GM19467 (cell line): ENCODE measurements around the gene GRID1.

Experiments used
- ATAC-seq: cut with Tn5 transposase; IDR thresholded peaks from one replicate; pipeline ENCODE4 v1.9.1; 2021; ENCODE audit warnings: mild to moderate bottlenecking, moderate library complexity; ENCODE audit not compliant: unreplicated experiment

Gene GRID1

DNA sequence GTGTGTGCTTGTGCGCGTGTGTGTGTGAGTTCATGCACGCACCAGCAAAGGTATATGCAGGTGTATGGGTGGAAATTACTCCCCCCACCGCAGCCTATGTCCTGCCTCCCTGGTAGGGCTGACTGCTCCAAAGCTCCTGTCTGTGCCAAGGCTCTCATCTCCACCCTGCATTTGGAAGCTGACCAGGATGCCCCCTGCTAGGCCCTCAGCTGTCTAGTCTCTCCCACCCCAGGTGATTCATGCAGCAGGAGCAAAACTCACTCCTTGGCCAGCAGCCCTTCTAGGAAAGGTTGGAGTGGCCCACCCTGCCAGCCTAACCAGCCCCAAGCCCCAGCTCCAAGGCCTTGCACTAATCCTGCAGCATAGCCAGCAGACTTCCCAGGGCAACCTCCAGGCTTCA, 148.4 kb downstream of the GRID1 start:
- ATAC-seq = no peak

DNA sequence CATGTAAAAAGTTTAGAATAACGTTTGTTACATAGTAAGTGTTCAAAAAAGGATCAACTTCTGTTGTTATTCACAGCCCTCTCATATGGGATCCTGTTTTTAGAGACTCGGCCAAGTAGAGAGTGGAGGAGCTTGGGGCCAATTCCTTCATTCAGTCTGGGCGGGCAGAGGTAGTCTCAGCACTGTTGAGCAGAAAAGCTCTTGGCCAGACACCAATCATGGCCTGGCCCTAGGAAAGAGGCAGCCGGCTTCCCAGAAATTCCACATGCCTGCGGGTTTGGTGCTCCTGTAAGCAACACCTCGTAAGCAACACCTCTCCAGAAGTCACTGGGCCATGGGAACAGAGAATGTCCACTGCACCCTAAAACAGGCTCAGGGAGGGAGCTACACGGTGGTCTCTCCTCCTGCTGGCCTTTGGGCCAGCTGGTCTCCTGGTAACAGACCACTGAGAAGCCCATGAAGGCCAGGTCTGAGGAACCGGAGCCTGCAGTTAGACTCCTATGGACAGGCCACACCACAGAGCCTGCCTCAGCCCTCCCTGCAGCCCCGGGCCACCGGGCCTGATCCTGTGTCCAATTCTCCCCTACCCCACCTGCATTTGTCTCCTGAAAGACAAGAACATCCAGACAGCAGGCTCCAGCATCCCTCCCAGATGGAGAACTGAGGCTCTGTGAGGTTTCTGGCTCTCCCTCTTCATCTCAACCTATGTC, 149.1 kb downstream of the GRID1 start:
- no peak for ATAC-seq

DNA sequence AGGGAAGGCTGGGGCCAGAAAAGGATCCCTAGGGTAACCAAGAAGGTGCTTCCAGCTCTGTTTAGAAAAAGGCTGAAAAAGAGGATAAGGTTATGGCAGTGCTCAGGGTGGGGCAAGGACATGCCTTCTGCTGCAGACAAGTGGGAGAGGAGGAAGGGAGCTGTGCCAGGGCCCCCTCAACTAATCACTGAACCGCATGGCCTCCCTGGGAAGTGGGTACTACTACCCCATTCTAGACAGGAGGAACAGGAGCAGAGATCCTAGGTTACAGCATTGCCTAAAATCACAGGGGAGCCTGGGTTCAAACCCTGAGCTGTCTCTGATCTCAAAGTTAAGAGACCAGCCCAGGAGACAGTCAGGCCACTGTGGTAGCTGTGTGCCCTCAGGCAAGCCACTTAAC, 149.7 kb downstream of the GRID1 start:
- no peak for ATAC-seq

DNA sequence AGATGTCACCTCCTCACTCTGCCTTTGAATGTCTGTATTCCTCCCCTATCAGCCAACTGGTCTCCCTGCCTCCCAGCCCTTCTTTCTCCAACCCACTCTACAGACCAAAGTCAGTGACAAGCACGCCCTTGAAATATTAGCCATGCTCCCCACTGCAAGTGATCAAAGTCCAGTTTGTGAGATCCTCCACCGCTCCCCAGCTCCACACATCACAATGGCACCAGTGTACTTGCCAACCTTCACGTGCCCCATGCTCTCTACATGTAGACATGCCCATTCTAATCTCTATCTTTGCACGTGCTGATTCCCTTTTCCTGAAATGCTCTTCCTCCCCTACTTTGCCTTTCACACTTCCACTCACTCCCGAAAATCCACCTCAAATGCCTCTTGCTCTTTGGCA, 150.9 kb downstream of the GRID1 start:
- no peak for ATAC-seq

DNA sequence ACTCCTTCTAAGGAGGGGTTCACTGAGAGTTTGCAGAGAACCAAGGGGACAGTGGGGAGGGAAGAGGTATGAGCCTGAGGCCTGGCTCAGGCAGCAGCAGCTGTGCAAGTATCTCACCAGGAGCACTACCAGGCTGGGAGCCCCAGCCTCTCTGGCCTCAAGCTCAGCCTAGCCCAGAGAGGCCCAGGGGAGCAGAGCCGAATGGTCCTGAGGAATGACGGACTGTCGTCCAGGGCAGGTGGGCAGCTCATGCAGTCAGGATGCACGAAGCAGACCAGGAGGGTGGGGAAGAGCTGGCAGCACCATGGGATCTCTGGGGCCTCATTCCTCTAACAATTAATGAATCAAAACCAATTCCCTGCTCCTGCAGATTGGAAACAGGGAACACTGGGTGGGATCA, 151.5 kb downstream of the GRID1 start:
- no peak for ATAC-seq

DNA sequence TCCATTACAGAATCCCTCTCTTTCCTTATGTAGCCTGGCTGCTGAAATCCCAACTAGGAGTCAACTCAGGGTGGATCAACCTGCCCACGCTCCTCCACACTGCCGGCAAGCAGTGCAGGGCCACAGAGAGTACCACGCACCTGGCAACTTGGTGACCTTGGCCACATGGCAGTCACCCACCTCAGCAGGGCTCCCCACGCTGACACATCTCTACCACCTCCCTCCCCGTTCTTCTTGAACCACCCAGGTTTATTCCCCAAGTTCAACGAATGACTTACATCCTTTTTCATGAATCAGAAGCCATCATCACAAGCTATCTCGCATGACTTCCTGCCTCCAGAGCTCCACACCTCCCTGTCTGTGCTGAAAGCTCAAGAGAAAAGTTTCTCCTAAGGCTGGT, 153.4 kb downstream of the GRID1 start:
- ATAC-seq = no peak

DNA sequence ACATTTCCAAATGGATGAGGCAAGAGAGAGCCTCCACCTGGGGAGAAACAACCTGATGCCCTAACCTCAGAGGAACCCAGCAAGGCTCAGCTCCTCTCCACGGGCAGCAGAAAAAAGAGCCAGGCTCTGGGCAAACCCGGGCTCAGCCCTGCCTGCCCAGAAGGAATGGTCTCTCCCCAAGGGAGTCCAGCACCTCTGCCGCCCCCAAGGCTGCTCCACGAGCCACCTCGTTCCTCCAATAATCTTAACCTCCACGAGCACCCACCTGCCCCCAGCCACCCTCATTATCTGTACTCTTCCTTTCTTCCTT, 154.2 kb downstream of the GRID1 start:
- no peak for ATAC-seq

DNA sequence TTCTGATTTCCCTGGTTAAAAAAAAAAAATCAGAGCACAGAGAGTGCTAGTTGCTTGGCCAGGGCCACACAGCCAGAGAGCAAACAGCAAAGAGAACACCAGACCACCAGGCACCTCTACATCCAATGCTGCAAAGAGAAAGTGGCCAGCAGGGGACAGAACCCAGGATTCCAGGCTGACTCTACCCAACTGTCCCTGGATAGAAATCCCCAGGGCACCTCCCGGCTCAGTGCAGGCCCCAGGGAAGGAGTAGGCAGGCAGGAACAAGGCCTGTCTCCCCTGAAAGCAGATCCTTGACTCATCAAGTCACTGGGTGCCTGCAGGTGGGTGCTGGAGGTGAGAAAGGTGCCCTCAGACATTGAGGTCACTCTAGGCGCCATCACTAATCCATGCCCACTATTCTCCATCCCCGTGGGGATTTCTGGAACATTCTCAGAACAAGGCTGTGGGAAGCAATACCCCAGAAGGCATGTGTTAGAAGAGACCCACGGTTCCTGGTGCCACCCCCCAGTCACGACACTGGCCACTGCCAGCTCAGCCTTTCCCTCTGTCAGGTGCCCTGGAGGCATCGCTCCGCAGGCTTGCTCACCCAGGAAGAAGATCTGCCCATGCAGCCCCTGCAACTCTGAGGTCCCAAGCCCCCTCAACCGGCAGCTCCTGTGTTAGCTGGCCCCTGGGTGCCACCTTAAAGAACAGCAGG, 154.8 kb downstream of the GRID1 start:
- ATAC-seq = no peak

DNA sequence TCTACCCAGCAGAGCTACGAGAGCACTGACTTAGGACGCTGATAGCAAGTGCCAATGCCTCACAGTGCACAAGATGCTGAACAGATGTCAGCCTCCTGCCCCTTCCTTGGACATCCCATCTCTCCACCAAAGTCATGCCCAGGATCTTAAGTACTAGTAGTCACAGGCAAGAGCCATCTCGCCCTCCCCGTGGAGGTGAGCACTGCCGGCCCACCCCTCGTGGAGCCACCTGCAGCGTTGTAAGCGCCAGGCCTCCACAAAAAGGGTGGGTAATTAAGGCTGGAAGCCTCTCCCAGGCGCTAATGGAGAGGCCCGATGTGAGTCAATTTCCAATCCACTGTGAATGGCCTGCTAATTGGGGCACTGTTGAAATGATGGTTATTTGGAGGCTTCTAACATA, 156.2 kb downstream of the GRID1 start:
- ATAC-seq = no peak

DNA sequence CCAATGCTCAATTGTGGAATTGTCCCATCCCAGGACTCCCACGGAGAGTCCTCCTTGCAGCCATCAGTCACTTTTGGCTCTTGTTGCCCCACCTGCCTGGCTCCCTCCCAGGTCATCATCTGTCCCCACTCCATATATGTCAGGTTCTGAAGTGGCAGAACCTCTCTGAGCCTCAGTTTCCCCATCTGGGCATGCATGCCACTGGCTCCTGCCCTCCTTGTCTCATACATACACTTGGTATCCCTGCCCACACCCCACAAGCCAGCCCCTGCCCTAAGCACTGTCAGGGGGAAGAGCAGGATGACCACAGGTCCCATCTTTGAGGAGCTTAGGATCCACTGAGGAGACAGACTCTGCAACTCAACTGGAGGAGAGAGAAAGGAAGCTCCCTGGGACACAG, 156.9 kb downstream of the GRID1 start:
- ATAC-seq = no peak

DNA sequence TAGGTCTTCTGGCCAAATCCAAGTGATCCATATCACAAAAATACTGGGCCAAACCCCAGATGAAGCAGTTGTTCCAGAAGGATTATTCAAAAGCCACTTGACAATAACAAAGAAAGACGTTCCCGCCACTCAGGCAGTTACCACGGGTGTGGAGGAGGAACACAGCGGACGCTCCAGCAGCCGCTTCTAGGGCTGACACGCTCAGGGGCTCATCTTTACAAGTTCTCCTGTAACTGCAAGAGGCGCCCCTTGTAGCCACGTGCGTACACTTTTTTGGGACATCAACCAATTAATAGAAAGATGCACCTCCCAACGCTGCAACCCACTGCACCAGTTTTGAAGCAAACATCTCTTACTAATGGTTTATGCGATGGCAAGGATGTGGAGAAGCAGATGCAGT, 159.4 kb downstream of the GRID1 start:
- no peak for ATAC-seq

DNA sequence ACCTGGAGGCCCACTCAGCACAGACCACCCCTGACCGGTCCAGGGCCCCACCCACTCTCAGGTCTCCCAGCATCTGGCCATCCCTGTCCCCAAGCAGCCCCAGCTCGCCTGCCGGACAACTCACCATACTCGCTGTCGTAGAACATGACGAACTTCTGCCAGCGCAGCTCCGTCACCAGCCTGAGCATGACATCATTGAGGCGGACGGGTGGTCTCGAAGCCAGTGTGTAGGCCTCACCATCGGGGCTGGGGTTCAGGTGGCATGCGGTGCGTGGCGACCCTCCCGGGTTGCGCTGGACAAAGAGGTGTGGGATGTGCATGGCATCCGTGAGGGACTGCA, 160.4 kb downstream of the GRID1 start:
- no peak for ATAC-seq

DNA sequence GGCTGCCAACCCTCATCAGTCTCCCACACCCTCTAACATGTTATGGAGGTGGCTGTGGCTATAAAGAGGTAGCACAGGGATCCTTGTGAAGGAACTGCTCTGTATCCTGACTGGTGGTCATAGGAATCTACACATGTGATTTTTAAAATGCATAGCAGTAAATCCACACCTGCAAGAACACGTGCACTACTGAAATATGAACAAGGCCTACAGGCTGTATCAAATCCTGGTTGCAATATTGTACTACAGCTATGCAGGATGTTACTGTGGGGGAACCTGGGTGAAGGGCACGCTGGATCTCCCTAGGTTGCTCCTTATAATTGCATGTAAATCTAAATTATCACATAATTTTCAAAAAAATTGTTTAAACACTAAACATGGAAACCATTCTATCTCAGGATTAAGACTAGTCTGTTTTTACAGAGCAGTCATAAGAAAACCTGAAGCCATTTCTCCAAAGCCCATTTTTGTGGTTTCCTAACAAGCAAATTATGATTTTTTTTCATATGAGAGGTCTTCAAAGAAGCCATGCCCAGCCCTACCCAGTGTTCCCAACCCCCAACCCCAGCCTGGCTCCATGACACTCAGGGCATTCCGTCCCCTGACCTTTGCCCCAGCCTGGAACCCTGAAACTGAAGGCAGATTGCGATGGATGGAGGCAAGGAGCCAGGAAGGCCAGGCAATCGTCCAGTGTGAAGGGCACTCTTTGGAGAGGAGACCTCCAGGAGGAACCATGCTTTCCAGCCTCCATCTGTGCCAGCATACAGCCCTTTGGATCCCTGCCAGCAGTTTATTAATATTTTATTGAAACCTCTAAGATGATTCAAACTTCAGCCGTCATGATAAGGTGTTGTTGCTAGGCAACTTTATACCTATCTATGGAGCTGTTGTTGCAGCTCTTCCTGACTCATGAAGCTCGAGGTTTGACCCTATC, 161.0 kb downstream of the GRID1 start:
- ATAC-seq = no peak

DNA sequence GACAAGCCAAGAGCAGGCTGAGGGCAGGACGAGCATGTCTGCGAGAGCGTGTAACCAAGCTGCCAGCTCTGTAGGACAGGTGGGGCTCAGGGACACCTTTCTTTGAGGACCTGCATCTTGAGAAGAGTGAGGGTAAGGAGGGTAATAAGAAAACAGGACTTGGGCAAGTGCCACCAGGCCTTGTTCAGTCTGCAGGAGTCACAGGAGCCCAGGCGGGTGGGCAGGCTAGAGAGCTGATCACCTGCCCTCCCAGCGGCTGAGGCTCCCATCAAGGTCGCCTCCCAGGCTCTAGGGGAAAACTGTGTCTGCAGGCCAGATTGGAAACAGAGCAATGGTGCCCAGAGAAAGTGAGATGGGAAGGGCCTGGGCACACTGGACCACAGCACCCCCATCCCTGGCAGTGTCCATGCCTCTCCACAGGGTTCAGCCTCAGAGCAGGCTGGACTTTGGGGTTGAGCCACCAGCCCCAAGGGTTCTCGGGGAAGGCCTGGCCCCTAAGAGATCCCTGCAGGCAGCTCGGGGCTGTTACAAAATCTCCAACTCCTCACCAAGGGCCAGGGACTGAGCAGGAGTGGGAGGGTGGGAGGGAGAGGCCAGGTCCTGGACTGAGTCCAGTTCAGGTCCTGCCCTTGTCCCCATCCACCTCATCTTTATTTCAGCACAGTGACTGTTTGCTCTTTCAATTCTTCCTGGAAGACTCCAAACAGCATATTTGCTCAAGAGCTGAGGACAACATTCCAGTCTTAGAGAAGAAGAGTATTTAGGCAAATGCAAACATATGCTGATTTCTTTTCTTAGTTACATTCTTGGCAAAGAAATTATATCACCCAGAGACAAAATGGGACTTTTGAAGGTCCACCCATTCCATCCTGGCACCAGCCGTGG, 161.9 kb downstream of the GRID1 start:
- no peak for ATAC-seq

DNA sequence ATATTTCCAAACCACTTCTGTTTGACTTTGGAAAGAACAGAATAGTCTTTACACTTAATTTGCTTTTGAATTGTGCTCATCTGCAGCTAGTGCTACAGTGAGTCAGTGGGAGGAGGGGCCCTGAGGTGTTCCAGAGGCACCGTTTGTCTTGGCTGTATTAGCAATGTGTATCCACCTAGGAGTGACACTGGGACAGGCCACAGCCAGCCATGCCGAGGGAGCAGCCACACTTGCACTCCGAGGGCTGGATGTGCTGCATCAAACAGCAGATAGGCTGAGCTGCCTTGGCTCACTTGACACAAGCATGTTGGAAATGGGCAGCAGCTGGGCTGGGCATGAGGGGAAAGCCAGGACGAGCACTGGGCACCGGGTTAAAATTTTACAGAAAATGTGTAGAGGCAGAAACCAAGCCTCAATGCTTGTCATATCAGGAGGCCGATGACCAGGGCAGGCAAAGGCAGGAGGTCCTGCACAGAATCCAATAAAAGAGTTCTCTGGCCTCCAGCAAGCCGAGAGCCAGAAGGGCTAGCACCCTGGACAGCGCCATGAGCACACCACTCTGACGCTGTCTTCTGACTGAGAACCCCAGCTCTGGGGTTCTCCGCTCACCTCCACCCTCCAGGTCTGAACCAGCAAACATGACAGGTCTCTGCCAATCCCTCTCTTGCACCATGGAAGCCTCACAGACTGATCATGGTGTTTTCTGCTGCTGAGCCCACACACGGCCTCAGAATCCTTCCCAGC, 163.3 kb downstream of the GRID1 start:
- no peak for ATAC-seq

DNA sequence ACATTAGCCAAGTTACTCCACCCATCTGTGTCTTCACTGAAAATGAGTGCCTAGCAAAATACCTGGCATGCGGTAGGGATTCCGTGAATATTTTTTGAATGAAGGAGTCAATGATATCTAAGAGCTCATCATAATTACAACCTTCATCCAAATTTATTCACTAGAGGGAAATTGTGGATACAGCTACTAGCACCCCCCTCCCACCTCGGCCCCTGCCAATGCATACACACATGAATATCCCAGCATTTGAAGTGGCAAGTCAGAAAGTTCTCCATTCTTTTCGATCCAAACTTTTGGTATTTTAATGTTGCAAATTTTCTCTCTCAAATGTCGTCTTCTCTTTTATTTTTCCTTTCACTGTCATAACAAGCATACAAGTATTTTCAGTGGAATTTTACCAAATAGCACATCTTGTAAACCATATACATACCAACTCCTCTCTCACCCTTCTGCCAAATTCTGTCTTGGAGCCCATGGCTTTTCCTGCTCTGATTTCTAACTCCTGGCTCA, 164.3 kb downstream of the GRID1 start:
- ATAC-seq = no peak

DNA sequence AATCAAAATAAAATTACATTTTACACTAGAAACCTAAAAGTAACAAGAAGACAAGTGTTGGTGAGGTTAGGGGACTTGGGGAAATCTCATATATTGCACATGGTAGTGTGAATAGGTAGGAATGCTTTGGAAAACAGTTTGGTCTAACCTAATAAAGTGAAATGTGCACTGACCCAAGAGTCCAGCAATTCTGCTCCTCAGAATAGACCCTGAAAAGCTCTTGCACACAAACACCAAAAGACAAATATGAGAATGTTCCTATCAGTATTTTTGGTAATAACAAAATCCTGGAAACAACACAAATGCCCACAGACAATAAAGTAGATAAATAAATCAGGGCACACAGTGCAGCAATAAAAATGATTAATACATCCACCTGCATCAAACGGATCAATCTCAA, 165.7 kb downstream of the GRID1 start:
- ATAC-seq = no peak

DNA sequence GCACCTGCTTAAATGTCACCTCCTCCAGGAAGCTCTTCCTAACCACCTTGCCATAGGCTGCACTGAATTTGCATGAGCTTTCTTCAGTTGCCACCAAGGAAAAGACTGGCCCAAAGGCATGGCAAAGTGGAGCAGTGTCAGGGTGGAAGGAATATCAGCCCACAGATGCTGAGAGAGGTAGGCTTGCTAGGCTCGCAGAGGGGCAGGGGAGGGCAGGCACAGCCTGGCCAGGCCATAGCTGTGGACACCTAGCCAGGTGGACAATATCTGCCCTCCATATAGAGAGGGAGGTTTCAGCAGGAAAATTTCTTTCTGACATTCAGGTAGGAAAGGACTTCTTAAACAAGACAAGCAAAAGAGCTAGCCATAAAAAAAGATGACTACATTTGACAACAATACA, 166.3 kb downstream of the GRID1 start:
- no peak for ATAC-seq

DNA sequence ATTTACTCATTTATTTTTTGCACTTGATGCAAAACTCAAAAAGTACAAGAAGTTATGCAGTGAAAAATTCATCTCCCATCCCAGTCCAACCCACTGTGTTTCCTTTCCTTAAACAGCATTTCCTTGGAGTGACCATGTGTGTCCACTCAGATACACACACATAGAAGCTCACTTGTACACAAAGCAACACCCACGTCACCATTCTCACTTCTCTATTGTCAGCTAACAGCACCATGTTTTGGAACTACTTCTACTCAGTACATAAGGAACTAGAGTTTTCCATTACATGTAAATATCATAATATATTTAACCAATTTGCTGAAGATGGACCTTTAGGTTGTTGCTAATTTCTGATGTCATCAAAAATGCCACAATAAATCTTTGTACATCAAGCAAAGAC, 167.6 kb downstream of the GRID1 start:
- ATAC-seq = no peak

DNA sequence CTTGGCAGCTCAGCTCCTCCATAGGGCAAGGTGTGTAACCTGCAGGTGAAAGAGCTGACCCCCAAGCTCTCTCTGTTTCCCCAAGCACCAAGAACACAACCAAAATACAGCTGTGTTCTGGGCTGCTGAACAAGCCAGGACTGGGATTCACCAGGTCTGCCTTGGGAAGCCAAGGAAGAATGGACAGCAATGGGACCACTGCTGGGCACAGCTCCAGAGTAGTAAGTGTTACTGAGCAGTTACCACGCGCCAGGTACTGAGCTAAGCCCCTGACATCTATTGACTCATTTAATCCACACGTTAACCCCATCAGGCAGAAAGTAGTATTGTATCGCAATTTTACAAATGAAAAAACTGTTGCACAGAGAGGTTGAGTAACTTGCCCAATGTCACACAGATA, 168.3 kb downstream of the GRID1 start:
- ATAC-seq = no peak
